ENCODE data around the gene TMEM245. TPM values are rescaled to one million over a fixed set of nuclear protein-coding genes. Genes with fewer than 3 reads are reported as not detected.
A peak's percentile ranks its signal among the peaks of the same experiment; 100 is the strongest.

Gene TMEM245
- total RNA-seq, 1 experiment from 2014 or later, result 34.8 TPM

DNA sequence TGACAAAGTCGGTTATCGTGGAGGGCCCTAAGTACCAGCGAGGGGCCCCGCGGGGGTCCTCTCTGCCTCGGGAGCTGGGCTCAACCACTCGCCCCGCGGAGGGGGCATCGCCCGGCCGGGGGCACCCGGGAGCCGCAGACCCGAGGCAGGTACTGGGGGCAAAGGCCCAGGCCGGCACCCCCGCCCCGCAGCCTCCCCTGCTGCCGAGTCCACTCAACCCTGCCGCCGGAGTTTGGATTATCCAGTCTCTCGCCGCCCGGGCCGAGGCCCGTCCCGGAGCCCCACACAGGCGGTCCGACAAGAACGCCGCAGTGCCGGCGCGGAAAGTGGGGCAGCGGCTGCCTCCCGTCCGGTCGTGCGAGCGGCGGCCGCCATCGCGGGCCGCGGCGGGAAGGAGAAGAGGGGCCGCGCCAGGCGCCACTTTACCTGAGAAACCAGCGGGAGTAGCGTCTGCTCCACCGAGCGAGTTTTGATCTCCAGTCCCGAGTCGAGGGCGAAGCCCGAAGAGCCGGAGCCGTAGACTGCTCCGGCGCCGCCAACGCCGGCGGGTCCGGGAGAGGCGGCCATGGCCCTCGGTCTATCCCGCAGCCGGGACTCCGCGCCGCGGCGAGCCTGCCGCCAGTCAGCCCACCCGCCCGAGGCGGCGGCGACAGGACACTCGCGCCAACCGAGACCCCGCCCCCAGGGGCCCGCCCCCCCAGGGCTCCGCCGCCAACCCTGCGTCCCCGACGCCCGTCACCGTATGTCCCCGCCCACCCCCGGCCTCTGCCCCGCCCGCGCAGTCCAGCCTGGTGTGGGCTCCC is 106.7 kb downstream of the TMEM245 start, which contains the start of gene CTNNAL1 (continued):
- TF ChIP-seq, protein P1, sequence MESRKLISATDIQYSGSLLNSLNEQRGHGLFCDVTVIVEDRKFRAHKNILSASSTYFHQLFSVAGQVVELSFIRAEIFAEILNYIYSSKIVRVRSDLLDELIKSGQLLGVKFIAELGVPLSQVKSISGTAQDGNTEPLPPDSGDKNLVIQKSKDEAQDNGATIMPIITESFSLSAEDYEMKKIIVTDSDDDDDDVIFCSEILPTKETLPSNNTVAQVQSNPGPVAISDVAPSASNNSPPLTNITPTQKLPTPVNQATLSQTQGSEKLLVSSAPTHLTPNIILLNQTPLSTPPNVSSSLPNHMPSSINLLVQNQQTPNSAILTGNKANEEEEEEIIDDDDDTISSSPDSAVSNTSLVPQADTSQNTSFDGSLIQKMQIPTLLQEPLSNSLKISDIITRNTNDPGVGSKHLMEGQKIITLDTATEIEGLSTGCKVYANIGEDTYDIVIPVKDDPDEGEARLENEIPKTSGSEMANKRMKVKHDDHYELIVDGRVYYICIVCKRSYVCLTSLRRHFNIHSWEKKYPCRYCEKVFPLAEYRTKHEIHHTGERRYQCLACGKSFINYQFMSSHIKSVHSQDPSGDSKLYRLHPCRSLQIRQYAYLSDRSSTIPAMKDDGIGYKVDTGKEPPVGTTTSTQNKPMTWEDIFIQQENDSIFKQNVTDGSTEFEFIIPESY (IDR thresholded peaks at IDR 0.05; ENCODE audit: extremely low read depth, insufficient replicate concordance, low read length), result no peak
- TF ChIP-seq, protein P2, sequence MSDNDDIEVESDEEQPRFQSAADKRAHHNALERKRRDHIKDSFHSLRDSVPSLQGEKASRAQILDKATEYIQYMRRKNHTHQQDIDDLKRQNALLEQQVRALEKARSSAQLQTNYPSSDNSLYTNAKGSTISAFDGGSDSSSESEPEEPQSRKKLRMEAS (IDR thresholded peaks at IDR 0.05), result no peak

DNA sequence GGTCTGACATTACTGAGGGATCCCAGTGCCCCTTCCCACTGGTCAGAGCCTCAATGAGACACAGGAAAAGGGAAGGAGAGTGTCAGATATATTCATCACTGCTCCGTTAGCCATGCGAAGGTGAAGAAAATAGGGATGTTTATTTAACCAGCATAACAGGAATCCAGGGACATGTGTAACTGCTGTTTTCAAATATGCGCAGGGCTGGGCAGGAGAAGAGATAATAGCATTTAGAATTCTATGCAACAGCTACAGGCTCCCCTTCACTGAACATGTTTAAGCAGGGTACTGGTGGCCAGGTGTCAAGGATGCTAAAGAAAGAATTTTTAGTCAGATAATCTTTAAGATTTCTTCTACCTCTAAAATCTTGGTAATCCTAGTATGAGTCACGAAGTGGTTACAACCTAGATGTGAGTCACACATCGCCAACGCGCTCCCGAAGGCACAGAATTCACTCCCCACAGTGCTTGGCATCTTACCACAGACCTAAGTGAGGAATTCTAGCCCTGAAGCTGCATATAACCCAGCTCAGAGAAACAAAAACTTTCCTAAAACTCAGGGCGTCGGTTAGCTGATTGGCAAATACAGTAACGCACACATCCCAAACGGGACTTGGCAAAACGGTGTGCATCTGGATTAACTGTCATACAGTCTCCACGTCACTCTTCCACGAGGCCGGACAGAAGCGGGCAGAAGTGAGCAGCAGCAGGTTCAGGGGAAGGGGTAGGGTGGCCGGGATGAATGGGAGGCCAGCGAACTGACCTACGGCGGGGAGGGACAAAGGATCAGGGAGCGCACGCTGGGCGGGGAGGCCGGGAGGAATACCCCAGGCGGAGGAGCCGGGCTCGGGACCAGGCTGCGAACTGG is 107.5 kb downstream of the TMEM245 start:
- ChIA-PET RAD21 (ENCODE audit: low non-redundant PET in 1 of 2, low total read pairs in 2 of 2, uncharacterized antibody in 2 of 2, unreplicated experiment in 2 of 2) (no interaction called here), CTCF (no interaction called here), POLR2A (interaction anchor here (1.0 kb wide), 1 partner anchor 171 kb away, joined by 3 read pairs; no protein-coding TSS in a partner anchor)
- intact Hi-C loops (cut with micrococcal nuclease), result loop anchor here (5.0 kb wide), 1 partner anchor 95 kb away; no protein-coding TSS in a partner anchor
- Histone ChIP-seq H3K4me1 (ENCODE audit: control insufficient read depth in 1 of 2, insufficient read depth in 2 of 2, low read length in 2 of 2) (peaks cover 35 to 48% of the 10 kb centered on the region in 2 experiments), H3K9ac (ENCODE audit: low read length) (peak overlapping the region; percentile 85), H3K9me2 (ENCODE audit: insufficient read depth) (no peaks in the 10 kb centered on the region), H3K27ac (ENCODE audit: low read depth, low read length) (peak overlapping the region; percentile 91), H3K36me3 (ENCODE audit: control insufficient read depth in 1 of 2, insufficient read depth in 2 of 2, low read length in 2 of 2) (no peaks in the 10 kb centered on the region), H3K4me2 (ENCODE audit: low read length) (peak overlapping the region; percentile 83), H4K20me1 (ENCODE audit: insufficient read depth) (peaks cover 4% of the 10 kb centered on the region; the same call in 1 of the 2 replicates), H3K9me3 (ENCODE audit: control insufficient read depth in 1 of 2, insufficient read depth in 1 of 2, low read depth in 1 of 2, low read length in 2 of 2) (no peaks in the 10 kb centered on the region), H3K79me2 (ENCODE audit: insufficient read depth, low read length) (peaks cover 59% of the 10 kb centered on the region), H3K27me3 (ENCODE audit: insufficient read depth, low read length) (no peaks in the 10 kb centered on the region), H2AFZ (ENCODE audit: low read depth, low read length, poor library complexity, severe bottlenecking) (no peak overlapping the region), H3K4me3 (replicated peaks in 1 of 2; ENCODE audit: low read depth in 1 of 2, low read length in 2 of 2) (peak overlapping the region; percentile 68 to 84)
- peak; percentile 62 for ATAC-seq
- BruUV-seq (replicated peaks), result TSS peak; percentile 73
- DNase-seq (ENCODE audit: low read depth, low spot score), result peak; percentile 85
- TF ChIP-seq, protein P3, sequence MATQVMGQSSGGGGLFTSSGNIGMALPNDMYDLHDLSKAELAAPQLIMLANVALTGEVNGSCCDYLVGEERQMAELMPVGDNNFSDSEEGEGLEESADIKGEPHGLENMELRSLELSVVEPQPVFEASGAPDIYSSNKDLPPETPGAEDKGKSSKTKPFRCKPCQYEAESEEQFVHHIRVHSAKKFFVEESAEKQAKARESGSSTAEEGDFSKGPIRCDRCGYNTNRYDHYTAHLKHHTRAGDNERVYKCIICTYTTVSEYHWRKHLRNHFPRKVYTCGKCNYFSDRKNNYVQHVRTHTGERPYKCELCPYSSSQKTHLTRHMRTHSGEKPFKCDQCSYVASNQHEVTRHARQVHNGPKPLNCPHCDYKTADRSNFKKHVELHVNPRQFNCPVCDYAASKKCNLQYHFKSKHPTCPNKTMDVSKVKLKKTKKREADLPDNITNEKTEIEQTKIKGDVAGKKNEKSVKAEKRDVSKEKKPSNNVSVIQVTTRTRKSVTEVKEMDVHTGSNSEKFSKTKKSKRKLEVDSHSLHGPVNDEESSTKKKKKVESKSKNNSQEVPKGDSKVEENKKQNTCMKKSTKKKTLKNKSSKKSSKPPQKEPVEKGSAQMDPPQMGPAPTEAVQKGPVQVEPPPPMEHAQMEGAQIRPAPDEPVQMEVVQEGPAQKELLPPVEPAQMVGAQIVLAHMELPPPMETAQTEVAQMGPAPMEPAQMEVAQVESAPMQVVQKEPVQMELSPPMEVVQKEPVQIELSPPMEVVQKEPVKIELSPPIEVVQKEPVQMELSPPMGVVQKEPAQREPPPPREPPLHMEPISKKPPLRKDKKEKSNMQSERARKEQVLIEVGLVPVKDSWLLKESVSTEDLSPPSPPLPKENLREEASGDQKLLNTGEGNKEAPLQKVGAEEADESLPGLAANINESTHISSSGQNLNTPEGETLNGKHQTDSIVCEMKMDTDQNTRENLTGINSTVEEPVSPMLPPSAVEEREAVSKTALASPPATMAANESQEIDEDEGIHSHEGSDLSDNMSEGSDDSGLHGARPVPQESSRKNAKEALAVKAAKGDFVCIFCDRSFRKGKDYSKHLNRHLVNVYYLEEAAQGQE (IDR thresholded peaks at IDR 0.05; ENCODE audit: low read depth), result no peak
- TF ChIP-seq POLR2A (IDR thresholded peaks at IDR 0.05; ENCODE audit: borderline replicate concordance, extremely low read depth, insufficient read depth, insufficient read length), result no peak
- peak; percentile 90 for TF ChIP-seq JUND (IDR thresholded peaks at IDR 0.05)
- TF ChIP-seq, protein P4, sequence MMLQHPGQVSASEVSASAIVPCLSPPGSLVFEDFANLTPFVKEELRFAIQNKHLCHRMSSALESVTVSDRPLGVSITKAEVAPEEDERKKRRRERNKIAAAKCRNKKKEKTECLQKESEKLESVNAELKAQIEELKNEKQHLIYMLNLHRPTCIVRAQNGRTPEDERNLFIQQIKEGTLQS (IDR thresholded peaks at IDR 0.05), result no peak
- TF ChIP-seq FOSL1 (IDR thresholded peaks at IDR 0.05; ENCODE audit: low read depth), result peak; percentile 96
- peak; percentile 79 for TF ChIP-seq SP1 (IDR thresholded peaks at IDR 0.05; ENCODE audit: low read depth)
- TF ChIP-seq CEBPB (IDR thresholded peaks at IDR 0.05; ENCODE audit: low read depth), result no peak
- TF ChIP-seq, protein P1 (IDR thresholded peaks at IDR 0.05; ENCODE audit: extremely low read depth, insufficient replicate concordance, low read length), result no peak
- no peak for TF ChIP-seq YY1 (IDR thresholded peaks at IDR 0.05; ENCODE audit: extremely low read depth, insufficient replicate concordance, low read depth, low read length)
- TF ChIP-seq EGR1 (IDR thresholded peaks at IDR 0.05; ENCODE audit: low read depth), result peak; percentile 82
- no peak for TF ChIP-seq ZNF274 (IDR thresholded peaks at IDR 0.05; ENCODE audit: low read depth, low read length)
- TF ChIP-seq EZH2phosphoT487 (IDR thresholded peaks at IDR 0.05; ENCODE audit: borderline replicate concordance), result no peak
